ENCODE data around the gene NFIA. TPM values are rescaled to one million over a fixed set of nuclear protein-coding genes. Genes with fewer than 3 reads are reported as not detected.

The NFIA gene
- polyA plus RNA-seq, 1 donor (not counting 4 experiments of a cell fraction or from before 2014, with no cell fraction given) = 14.7 TPM

- H3K4me2 ChIP-seq (ENCODE audit: control insufficient read depth, extremely low read depth, insufficient read depth, low read depth, low read length) = no peak overlapping the region
- H3K36me3 ChIP-seq (ENCODE audit: control insufficient read depth in 2 of 2, extremely low read depth in 1 of 2, insufficient read depth in 2 of 2, low read length in 2 of 2) = no peaks in the 10 kb centered on the region
- H3K9me1 ChIP-seq (ENCODE audit: control insufficient read depth, extremely low read depth, insufficient read depth, low read length) = no peaks in the 10 kb centered on the region
- dilution Hi-C loops (cut with MboI; ENCODE audit: extremely low pct_ligation_motif_present, low sequenced_read_pairs) = no loop called here
- no peak overlapping the region for H2AFZ ChIP-seq (ENCODE audit: control insufficient read depth, low read length)
- FAIRE-seq (no peak), DNase-seq (ENCODE audit: low read depth, low spot score) (no peak)
- H3K27me3 ChIP-seq (ENCODE audit: control insufficient read depth, extremely low read depth, insufficient read depth, low read length) = no peaks in the 10 kb centered on the region
- TF ChIP-seq EZH2 (IDR thresholded peaks at IDR 0.05; ENCODE audit: low read length) = no peak
- no peak for TF ChIP-seq CTCF (optimal IDR thresholded peaks at IDR 0.05 in 1 of 3, IDR thresholded peaks at IDR 0.05 in 1 of 3, conservative IDR thresholded peaks at IDR 0.05 in 1 of 3; ENCODE audit: extremely low read depth in 1 of 3, insufficient read depth in 2 of 3, low read length in 3 of 3)
- H3K4me3 ChIP-seq (ENCODE audit: control insufficient read depth in 2 of 3, extremely low read depth in 1 of 3, insufficient read depth in 2 of 3, low read depth in 1 of 3, low read length in 3 of 3) = no peak overlapping the region
- H3K9ac ChIP-seq (ENCODE audit: control insufficient read depth, extremely low read depth, insufficient read depth, low read length) = no peak overlapping the region
- peaks cover 64% of the 10 kb centered on the region for H3K4me1 ChIP-seq (ENCODE audit: control insufficient read depth, extremely low read depth, insufficient read depth, low read length)
- H4K20me1 ChIP-seq (ENCODE audit: control insufficient read depth, extremely low read depth, insufficient read depth, low read length) = no peaks in the 10 kb centered on the region
- H3K27ac ChIP-seq (ENCODE audit: control insufficient read depth, insufficient read depth, low read length) = peak overlapping the region; percentile 53
- no peaks in the 10 kb centered on the region for H3K9me3 ChIP-seq (ENCODE audit: control insufficient read depth, low read depth, low read length)
- H3K79me2 ChIP-seq (ENCODE audit: control insufficient read depth, insufficient read depth, low read length) = no peaks in the 10 kb centered on the region
Observed at GRCh38 chr1:61320575-61320974, 238.2 kb downstream of the NFIA start.

GRCh38 chr1:61322008-61322744, 239.8 kb downstream of the NFIA start:
- dilution Hi-C loops (cut with MboI; ENCODE audit: extremely low pct_ligation_motif_present, low sequenced_read_pairs) = no loop called here
- FAIRE-seq (no peak), DNase-seq (ENCODE audit: low read depth, low spot score) (no peak)
- Histone ChIP-seq H3K27ac (ENCODE audit: control insufficient read depth, insufficient read depth, low read length) (peak overlapping the region; percentile 100), H3K9ac (ENCODE audit: control insufficient read depth, extremely low read depth, insufficient read depth, low read length) (peak overlapping the region; percentile 89), H3K4me3 (ENCODE audit: control insufficient read depth in 2 of 3, extremely low read depth in 1 of 3, insufficient read depth in 2 of 3, low read depth in 1 of 3, low read length in 3 of 3) (peak overlapping the region in 2 of 3 experiments; percentile 51 to 57), H3K9me1 (ENCODE audit: control insufficient read depth, extremely low read depth, insufficient read depth, low read length) (no peaks in the 10 kb centered on the region), H3K27me3 (ENCODE audit: control insufficient read depth, extremely low read depth, insufficient read depth, low read length) (no peaks in the 10 kb centered on the region), H3K4me2 (ENCODE audit: control insufficient read depth, extremely low read depth, insufficient read depth, low read depth, low read length) (peak overlapping the region; percentile 94), H2AFZ (ENCODE audit: control insufficient read depth, low read length) (peak overlapping the region; percentile 46), H4K20me1 (ENCODE audit: control insufficient read depth, extremely low read depth, insufficient read depth, low read length) (no peaks in the 10 kb centered on the region), H3K36me3 (ENCODE audit: control insufficient read depth in 2 of 2, extremely low read depth in 1 of 2, insufficient read depth in 2 of 2, low read length in 2 of 2) (no peaks in the 10 kb centered on the region), H3K79me2 (ENCODE audit: control insufficient read depth, insufficient read depth, low read length) (peaks cover 2% of the 10 kb centered on the region), H3K4me1 (ENCODE audit: control insufficient read depth, extremely low read depth, insufficient read depth, low read length) (peaks cover 69% of the 10 kb centered on the region), H3K9me3 (ENCODE audit: control insufficient read depth, low read depth, low read length) (no peaks in the 10 kb centered on the region)
- TF ChIP-seq EZH2 (IDR thresholded peaks at IDR 0.05; ENCODE audit: low read length) = no peak
- TF ChIP-seq CTCF (optimal IDR thresholded peaks at IDR 0.05 in 1 of 3, IDR thresholded peaks at IDR 0.05 in 1 of 3, conservative IDR thresholded peaks at IDR 0.05 in 1 of 3; ENCODE audit: extremely low read depth in 1 of 3, insufficient read depth in 2 of 3, low read length in 3 of 3) = no peak
